CD8-positive, alpha-beta memory T cell (primary cell): ENCODE measurements around the gene FGFRL1. TPM values are rescaled to one million over a fixed set of nuclear protein-coding genes. Genes with fewer than 3 reads are reported as not detected.
A peak's percentile ranks its signal among the peaks of the same experiment; 100 is the strongest.

ENCODE experiments used
- CTCF ChIA-PET: fragments of 350-600 bp; sonication (Branson Sonifier 250); formaldehyde crosslinking; loops from one replicate; lab custom pipeline; 2021; ENCODE audit warnings: antibody characterized with exemption; lab: Charles Lee
- POLR2A ChIA-PET: fragments of 350-600 bp; sonication (Branson Sonifier 250); formaldehyde crosslinking; loops from one replicate; lab custom pipeline; 2021; ENCODE audit warnings: antibody characterized with exemption; lab: Charles Lee
- DNase-seq, 5 donors: peaks; one replicate each; pipeline versions ENCODE4 v3.0.0 to v3.0.0-alpha.2; 2020 to 2022; ENCODE audit warnings: mixed read lengths in 1 of 5
- H3K27ac ChIP-seq: one replicate; pipeline ENCODE4 v1.7.0; 2013; ENCODE audit warnings: low read depth, mild to moderate bottlenecking, low read length, moderate library complexity
- H3K27me3 ChIP-seq: 2 replicates; pipeline ENCODE4 v1.7.0; 2013; ENCODE audit warnings: low read length, mild to moderate bottlenecking; ENCODE audit not compliant: insufficient read depth, poor library complexity, severe bottlenecking
- H3K36me3 ChIP-seq: 2 replicates; pipeline ENCODE4 v1.7.0; 2013; ENCODE audit warnings: mild to moderate bottlenecking, low read length, moderate library complexity; ENCODE audit not compliant: insufficient read depth
- H3K4me1 ChIP-seq: 2 replicates; pipeline ENCODE4 v1.7.0; 2013; ENCODE audit warnings: mild to moderate bottlenecking, low read length, moderate library complexity; ENCODE audit not compliant: insufficient read depth
- H3K4me3 ChIP-seq: 2 replicates; pipeline ENCODE4 v1.7.0; 2013; ENCODE audit warnings: mild to moderate bottlenecking, low read length
- H3K9me3 ChIP-seq: 2 replicates; pipeline ENCODE4 v1.7.0; 2013; ENCODE audit warnings: mild to moderate bottlenecking, low read length
- H3K27ac Mint-ChIP-seq, 8 donors: one replicate each; pipeline ENCODE4 v1.8.0; 2020 to 2021; ENCODE audit warnings: mixed read lengths in 8 of 8, mild to moderate bottlenecking in 6 of 8, inconsistent platforms in 3 of 8, moderate library complexity in 3 of 8
- H3K27me3 Mint-ChIP-seq, 2 donors: one replicate each; pipeline ENCODE4 v1.8.0; 2020 to 2021; ENCODE audit warnings: mixed read lengths in 2 of 2, mild to moderate bottlenecking in 1 of 2, moderate library complexity in 1 of 2
- H3K36me3 Mint-ChIP-seq, 3 donors: one replicate each; pipeline ENCODE4 v1.8.0; 2020 to 2021; ENCODE audit warnings: mixed read lengths in 3 of 3, inconsistent platforms in 1 of 3, mild to moderate bottlenecking in 1 of 3
- H3K4me1 Mint-ChIP-seq, 3 donors: one replicate each; pipeline ENCODE4 v1.8.0; 2020 to 2021; ENCODE audit warnings: mixed read lengths in 3 of 3, inconsistent platforms in 1 of 3, mild to moderate bottlenecking in 1 of 3
- H3K4me3 Mint-ChIP-seq, 7 donors: one replicate each; pipeline ENCODE4 v1.8.0; 2020 to 2021; ENCODE audit warnings: mixed read lengths in 7 of 7, mild to moderate bottlenecking in 6 of 7, moderate library complexity in 4 of 7, inconsistent platforms in 2 of 7
- H3K9me3 Mint-ChIP-seq, 5 donors: one replicate each; pipeline ENCODE4 v1.8.0; 2020 to 2022; ENCODE audit warnings: mixed read lengths in 5 of 5, mild to moderate bottlenecking in 3 of 5, moderate library complexity in 2 of 5, inconsistent platforms in 1 of 5
- polyA plus RNA-seq: library from polyadenylated mRNA; unstranded; fragments of 300-500 nt; fragmentation: Illumina TruSeq; gene quantifications from one replicate; pipeline ENCODE4 v1.2.3, GENCODE V29; 2021
- total RNA-seq, 2 experiments: library from RNA; stranded (reverse); gene quantifications; one replicate each; pipeline ENCODE4 v1.2.3, GENCODE V29; 2021

FGFRL1 gene
- 10 to 100 TPM; 12.3 to 14.5 TPM for total RNA-seq
- polyA plus RNA-seq: 1.4 TPM

DNA sequence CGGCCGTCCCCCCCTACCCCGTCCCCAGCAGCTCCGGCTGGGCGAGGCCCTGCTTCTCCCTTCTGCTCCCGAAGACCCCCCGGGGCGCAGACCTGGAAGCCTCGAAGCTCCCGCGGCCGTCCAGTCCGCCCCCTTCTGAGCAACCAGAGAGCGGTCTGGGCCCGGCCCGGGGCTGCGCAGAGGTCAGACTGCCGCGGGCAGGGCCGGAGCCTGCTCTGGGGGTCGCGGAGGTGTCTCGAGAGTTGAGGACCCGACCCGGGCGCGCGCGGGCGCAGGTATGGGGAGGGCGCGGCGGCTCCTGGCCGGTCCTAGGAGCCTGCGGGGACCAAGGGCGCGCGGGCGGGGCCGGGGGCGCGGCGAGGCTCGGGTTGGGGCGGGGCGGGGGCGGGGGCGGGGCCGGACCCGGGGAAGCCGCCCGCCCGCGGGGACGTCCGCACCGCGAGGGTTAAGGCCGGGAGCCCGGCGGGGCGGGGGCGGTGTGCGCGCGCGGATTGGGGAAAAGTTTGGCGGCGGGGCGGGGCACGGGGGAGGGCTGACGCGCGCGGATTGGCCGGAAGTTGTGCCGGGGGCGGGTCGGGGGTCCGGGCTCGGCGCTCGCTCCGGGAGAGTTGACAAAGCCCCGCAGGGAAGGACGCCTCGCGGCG is at the start of gene FGFRL1:
FGFRL1 (plus strand) TSS at position 605 of the 644 bp plus-strand sequence. CDS start 860 bp downstream, outside the sequence.
- Histone ChIP-seq H3K9me3 (no peaks in the 10 kb centered on the region), H3K27ac (peak within 1 kb of the TSS; percentile 70), H3K27me3 (peaks cover 9% of the 10 kb centered on the region), H3K4me1 (peaks cover 14% of the 10 kb centered on the region), H3K36me3 (no peaks in the 10 kb centered on the region), H3K4me3 (peak within 1 kb of the TSS; percentile 80)
- Mint-ChIP-seq H3K27me3 (peaks cover 18 to 29% of the 10 kb centered on the region in 2 donors), H3K36me3 (peaks cover 0 to 7% (median 0%) of the 10 kb centered on the region in 3 donors), H3K4me1 (peaks cover 12 to 19% (median 14%) of the 10 kb centered on the region in 3 donors), H3K9me3 (peaks cover 0 to 6% (median 0%) of the 10 kb centered on the region in 5 donors), H3K4me3 (peak within 1 kb of the TSS; percentile 85 to 95 (median 90)), H3K27ac (peak within 1 kb of the TSS; percentile 83 to 97 (median 94))
- CTCF ChIA-PET: interaction anchor here (1.6 kb wide), 1 partner anchor 12 kb away, joined by 4 read pairs; no protein-coding TSS in a partner anchor
- DNase-seq: peak; percentile 80 to 92 (median 86)
- POLR2A ChIA-PET: interaction anchor here (0.7 to 1.5 kb wide), 2 partner anchors 25 to 229 kb away, joined by 3 to 5 read pairs; partner anchors contain the start of gene IDUA

DNA sequence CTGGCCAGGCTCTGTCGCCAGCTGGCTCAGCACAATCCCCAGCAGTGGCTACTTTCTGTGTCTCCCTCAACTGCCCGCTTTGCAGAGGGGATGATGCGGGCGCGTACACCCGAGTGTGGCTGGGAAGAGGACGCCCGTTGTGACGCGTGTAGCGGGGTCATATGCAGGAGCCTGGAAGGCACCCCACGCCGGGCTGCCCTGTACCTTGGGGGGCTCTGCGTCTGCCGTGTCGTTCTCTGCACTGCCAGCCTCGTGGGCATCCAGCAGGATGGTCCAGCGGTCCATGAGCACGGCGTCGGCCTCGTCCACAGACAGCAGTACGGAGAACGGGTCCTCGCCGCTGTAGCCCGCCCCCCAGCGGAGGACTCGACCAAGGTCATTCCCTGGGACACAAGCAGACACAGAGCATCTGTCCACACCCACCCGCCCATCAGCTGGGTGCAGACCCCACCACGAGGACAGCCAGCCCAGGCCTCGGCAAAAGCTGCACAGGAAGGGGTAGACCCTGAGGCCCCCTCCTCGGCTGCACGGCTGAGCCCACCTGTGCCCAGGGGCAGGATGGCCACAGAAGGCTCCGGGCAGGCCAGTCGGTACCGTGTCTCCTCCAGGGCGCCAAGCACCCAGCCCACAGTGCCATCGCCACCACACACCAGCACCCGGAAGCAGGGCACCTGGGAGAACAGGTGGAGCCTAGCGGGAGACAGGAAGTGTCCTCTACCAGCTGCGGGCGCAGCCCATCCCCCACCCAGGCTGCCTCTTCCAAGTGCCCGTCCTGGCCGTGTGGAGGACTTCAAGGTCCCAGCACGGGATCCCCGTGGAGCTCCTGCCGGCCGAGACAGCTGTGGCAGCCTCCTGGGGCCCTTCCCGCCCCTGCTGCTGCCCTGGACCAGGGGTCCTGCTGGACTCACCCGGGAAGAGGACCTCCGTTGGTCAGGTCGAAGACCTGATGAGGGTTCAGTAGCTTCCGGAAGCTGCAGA is 48.9 kb upstream of the FGFRL1 start:
- Histone ChIP-seq H3K9me3 (no peaks in the 10 kb centered on the region), H3K27ac (no peak overlapping the region), H3K27me3 (no peaks in the 10 kb centered on the region), H3K4me1 (no peaks in the 10 kb centered on the region), H3K36me3 (no peaks in the 10 kb centered on the region), H3K4me3 (no peak overlapping the region)
- Mint-ChIP-seq H3K27me3 (no peaks in the 10 kb centered on the region), H3K27ac (no peak overlapping the region), H3K9me3 (no peaks in the 10 kb centered on the region), H3K36me3 (peaks cover 0 to 73% (median 0%) of the 10 kb centered on the region in 3 donors), H3K4me3 (no peak overlapping the region), H3K4me1 (peaks cover 0 to 1% (median 0%) of the 10 kb centered on the region in 3 donors)
- POLR2A ChIA-PET: no interaction called here
- peak in 1 of 5 donors; percentile 48 for DNase-seq
- CTCF ChIA-PET: interaction anchor here (1.1 to 1.9 kb wide), 2 partner anchors 25 to 220 kb away, joined by 3 to 7 read pairs; no protein-coding TSS in a partner anchor

DNA sequence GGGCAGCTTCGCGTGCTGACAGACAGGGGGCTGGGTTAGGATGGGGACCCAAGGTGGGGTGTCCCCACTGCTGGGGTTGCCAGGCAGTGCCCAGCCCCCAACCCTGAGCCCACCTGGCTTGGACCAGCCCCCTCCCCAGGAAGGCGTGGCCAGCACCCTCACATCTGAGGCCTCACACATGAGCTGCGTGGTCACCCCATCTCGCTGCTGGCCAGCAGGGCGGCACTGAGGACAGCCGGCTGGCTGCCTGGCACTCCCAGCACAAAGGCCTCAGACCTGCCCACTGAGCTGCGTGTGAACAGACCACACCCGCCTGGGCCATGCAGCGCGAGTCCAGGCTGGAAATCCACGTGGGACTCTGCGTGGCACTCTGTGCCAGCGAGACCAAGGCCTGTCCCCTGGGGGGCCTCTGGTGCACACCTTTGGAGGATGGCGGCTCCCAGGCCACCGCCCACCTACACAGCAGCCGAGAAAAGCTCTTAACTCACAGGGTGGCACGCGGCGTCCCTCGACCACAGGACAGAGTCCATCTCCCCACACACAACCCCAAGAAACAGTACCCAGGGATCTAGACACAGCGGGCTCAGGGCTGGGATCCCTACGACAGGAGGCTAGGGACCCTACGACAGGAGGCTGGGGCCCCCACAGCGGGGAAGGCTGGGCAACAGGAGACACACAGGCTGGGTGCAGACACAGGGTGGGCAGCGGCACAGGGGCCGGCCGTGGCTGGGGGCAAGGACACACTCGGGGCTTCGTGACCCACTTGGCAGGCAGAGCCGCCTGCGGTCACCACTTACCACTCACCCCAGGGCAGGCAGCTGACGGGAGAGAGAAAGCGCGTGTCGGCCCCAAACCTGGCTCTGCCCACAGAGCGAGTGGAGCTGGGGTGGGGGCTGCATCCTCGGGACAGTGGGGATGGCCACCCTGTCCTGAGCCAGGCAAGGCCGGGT is 47.9 kb upstream of the FGFRL1 start:
- ChIA-PET CTCF (interaction anchor here (1.1 to 1.9 kb wide), 2 partner anchors 24 to 221 kb away, joined by 3 to 7 read pairs; no protein-coding TSS in a partner anchor), POLR2A (no interaction called here)
- H3K4me1 ChIP-seq: no peaks in the 10 kb centered on the region
- no peaks in the 10 kb centered on the region for H3K9me3 Mint-ChIP-seq
- peak in 1 of 5 donors; percentile 39 for DNase-seq
- H3K4me3 Mint-ChIP-seq: no peak overlapping the region
- no peak overlapping the region for H3K27ac ChIP-seq
- peaks cover 0 to 65% (median 0%) of the 10 kb centered on the region in 3 donors for H3K36me3 Mint-ChIP-seq
- no peaks in the 10 kb centered on the region for H3K27me3 ChIP-seq
- peaks cover 0 to 1% (median 0%) of the 10 kb centered on the region in 3 donors for H3K4me1 Mint-ChIP-seq
- no peaks in the 10 kb centered on the region for H3K9me3 ChIP-seq
- no peak overlapping the region for H3K27ac Mint-ChIP-seq
- no peaks in the 10 kb centered on the region for H3K27me3 Mint-ChIP-seq
- no peak overlapping the region for H3K4me3 ChIP-seq
- no peaks in the 10 kb centered on the region for H3K36me3 ChIP-seq

GRCh38 chr4:964346-965025 is 46.9 kb upstream of the FGFRL1 start:
- H3K36me3 ChIP-seq: no peaks in the 10 kb centered on the region
- H3K36me3 Mint-ChIP-seq: peaks cover 0 to 55% (median 0%) of the 10 kb centered on the region in 3 donors
- H3K4me1 Mint-ChIP-seq: no peaks in the 10 kb centered on the region
- H3K9me3 ChIP-seq: no peaks in the 10 kb centered on the region
- CTCF ChIA-PET: interaction anchor here (1.9 kb wide), 1 partner anchor 222 kb away, joined by 7 read pairs; no protein-coding TSS in a partner anchor
- H3K27me3 ChIP-seq: no peaks in the 10 kb centered on the region
- peaks cover 2% of the 10 kb centered on the region for H3K4me1 ChIP-seq
- no peaks in the 10 kb centered on the region for H3K27me3 Mint-ChIP-seq
- no peaks in the 10 kb centered on the region for H3K9me3 Mint-ChIP-seq
- H3K27ac ChIP-seq: no peak overlapping the region
- peak overlapping the region in 1 of 8 donors; percentile 32 for H3K27ac Mint-ChIP-seq
- POLR2A ChIA-PET: no interaction called here
- DNase-seq: peak in 1 of 5 donors; percentile 27
- H3K4me3 Mint-ChIP-seq: no peak overlapping the region
- no peak overlapping the region for H3K4me3 ChIP-seq

GRCh38 chr4:965048-965765 is 46.2 kb upstream of the FGFRL1 start:
- POLR2A ChIA-PET: no interaction called here
- H3K4me3 Mint-ChIP-seq: no peak overlapping the region
- CTCF ChIA-PET: no interaction called here
- DNase-seq: peak in 1 of 5 donors; percentile 33
- peaks cover 4 to 6% (median 4%) of the 10 kb centered on the region in 3 donors for H3K4me1 Mint-ChIP-seq
- no peaks in the 10 kb centered on the region for H3K27me3 Mint-ChIP-seq
- Histone ChIP-seq H3K27ac (no peak overlapping the region), H3K4me1 (peaks cover 9% of the 10 kb centered on the region), H3K9me3 (no peaks in the 10 kb centered on the region), H3K4me3 (no peak overlapping the region), H3K36me3 (no peaks in the 10 kb centered on the region), H3K27me3 (no peaks in the 10 kb centered on the region)
- no peak overlapping the region for H3K27ac Mint-ChIP-seq
- no peaks in the 10 kb centered on the region for H3K9me3 Mint-ChIP-seq
- peaks cover 0 to 49% (median 0%) of the 10 kb centered on the region in 3 donors for H3K36me3 Mint-ChIP-seq

DNA sequence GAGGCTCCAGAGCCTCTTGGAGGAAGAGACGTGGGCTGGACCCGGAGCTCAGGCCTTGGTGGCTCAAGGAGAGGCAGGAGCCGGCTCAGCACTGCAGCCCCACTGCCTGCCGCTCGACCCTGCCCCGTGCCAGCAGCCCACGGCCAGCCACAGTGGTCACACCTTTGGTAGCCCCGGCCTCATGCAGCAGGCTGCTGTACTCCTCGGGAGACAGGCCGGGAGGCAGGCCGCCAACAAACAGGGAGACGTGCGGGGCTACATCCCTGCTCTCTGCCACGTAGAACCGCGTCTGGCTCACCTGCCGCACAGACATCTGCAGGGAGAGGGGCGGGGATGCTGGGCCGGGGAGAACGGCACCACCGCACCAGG is 45.7 kb upstream of the FGFRL1 start:
- Mint-ChIP-seq H3K27ac (peak overlapping the region in 1 of 8 donors; percentile 17), H3K27me3 (no peaks in the 10 kb centered on the region), H3K4me1 (peaks cover 9 to 11% (median 10%) of the 10 kb centered on the region in 3 donors), H3K9me3 (no peaks in the 10 kb centered on the region), H3K36me3 (peaks cover 0 to 45% (median 0%) of the 10 kb centered on the region in 3 donors), H3K4me3 (no peak overlapping the region)
- no peaks in the 10 kb centered on the region for H3K27me3 ChIP-seq
- no peak overlapping the region for H3K4me3 ChIP-seq
- H3K9me3 ChIP-seq: no peaks in the 10 kb centered on the region
- DNase-seq: no peak
- ChIA-PET CTCF (no interaction called here), POLR2A (no interaction called here)
- no peak overlapping the region for H3K27ac ChIP-seq
- no peaks in the 10 kb centered on the region for H3K36me3 ChIP-seq
- peaks cover 14% of the 10 kb centered on the region for H3K4me1 ChIP-seq
